AG08396 (cell line): Measurements from ENCODE around the gene HOXC5.

Experiments used
- DNase-seq: peaks from one replicate; pipeline ENCODE4 v3.0.0; 2012; ENCODE audit warnings: low spot score, mixed read lengths

The HOXC5 gene

DNA sequence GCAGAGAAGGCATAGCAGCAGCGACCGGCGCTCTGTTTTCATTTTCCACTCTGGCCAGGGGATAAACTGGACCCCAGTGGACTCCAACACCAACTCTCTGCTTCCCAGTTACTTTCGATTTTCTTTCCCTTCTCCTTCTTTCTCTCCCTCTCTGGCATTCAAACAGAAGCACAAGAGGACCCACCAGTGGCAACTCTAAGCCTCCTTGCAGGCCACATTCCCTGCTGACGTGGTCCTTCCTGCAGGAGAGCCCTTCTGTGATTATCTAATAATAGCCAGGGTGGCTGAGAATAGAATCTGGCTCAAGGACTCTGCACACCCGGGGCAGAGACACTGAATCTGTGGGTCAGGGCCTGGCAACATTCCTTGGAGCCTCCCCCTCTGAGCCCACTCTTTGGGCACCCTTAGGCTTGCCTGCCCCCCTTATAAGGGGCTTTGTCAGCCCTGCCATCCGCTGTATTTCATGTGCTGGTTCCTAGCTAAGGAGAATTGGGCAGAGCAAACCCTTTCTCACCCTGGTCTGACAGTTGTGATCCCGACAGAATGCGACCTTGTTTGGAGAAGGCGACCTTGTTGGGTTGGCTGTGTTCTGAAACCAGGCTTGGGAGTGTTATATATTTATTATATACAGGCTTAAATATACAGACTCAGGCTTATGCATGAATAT lies 12.8 kb upstream of the HOXC5 start:
- DNase-seq, result no peak

DNA sequence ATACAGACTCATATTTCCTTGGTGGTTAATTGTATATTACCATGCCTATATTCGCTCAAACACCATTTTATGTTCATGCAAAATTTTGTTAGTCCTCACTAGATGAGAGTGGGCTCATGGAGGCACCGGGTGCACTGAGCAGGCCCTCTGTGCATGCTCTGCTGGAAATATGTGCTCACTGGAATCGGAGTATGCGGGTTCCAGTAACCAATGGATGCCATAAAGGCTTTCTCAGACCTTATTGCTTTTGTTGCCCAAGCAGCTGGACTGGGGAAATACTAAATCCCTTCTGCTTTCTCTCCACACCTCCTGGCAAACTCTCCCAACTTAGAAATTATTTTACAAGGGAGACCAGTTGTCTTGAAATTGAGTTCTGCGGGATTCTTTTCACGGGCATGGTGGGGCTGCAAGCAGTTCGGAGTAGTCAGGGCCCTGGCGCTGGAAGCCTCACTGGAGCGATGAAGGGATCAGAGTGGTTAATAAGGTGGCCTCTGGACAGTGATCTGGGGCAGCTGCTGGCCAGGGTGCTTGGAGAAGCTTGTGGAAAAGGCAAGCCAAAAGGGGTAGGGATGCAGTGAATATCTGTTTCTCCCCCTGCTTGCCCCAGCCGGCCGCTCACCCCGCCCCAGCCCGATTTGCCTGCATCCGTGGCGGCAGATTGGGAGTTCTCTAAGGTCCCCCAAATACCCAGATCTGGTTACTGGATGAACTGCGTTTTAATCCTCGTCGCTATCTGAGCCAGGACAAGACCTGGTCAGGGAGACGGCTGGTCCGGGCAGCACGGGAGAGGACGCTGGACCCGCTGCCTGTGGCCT lies 12.1 kb upstream of the HOXC5 start:
- no peak for DNase-seq

DNA sequence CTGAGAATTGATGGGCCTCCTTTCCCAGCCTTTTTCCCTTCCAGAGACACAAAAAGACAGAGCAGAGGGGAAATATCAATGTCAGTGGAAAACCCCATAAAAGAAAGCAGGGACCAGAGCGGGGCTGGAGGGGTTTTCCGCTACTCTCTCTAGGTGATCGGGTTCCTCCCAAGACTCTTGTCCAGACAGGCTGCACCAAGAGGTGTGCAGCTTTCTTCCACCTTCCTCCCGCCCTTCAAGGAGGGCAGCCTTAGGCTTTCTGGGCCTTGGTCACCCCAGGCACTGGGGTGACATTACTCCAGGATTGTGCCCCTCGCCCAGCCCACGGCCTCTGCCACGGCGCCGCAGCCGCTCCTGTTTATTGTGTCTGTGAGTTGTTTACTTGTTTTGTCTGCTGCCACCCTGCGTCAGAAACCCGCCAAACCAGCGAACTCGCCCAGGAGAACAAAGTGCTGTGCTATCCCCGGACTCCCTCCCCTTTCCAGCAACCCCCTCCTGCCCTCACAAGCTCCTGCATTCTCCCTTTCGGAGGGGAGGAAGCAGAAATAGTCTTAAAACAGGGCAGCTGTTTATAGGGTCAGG lies 11.3 kb upstream of the HOXC5 start:
- no peak for DNase-seq

DNA sequence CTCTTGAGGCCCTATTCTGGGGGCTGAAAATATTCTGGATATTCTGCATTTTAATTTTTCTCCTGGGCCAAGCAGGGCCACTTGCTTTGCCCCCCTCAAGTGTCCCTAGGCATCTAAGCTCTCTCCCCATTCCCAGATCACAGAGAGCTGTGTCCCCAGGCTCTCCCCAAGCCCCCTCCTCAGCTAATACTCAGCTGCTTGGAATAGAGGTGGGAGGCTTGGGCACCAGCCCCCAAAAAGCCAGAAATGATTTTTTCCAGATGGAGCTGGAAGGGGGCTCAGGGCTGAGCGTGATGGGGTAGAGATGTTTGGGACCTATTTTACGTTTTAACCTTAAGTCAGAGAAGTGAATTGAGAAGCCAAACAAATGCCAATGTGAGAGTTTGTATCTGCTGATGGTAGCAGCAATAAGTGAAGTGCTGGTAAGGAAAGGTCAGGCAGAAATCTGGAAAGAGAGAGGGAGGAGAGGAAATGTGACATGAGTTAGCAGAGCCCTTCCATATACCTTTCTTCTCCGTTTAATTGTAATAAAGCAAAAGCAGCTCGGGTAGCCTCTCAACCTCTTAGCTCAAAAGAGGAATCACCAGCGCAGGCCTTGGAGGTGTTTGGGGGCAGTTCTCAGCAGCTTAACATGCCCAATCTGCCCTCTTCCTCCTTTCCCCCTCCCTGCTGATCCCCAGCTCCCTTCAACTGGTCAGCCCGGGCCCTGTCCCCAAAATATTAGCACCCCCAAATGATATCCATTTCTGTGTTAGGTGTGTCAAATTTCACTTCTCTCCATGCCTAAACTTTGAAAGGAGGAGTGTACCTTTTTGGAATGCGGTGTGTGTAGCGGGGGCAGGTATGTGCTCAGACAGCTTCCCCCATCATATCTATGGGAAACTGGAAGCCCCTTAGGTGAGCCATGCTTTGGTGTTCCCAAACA lies 9.6 kb upstream of the HOXC5 start:
- no peak for DNase-seq

DNA sequence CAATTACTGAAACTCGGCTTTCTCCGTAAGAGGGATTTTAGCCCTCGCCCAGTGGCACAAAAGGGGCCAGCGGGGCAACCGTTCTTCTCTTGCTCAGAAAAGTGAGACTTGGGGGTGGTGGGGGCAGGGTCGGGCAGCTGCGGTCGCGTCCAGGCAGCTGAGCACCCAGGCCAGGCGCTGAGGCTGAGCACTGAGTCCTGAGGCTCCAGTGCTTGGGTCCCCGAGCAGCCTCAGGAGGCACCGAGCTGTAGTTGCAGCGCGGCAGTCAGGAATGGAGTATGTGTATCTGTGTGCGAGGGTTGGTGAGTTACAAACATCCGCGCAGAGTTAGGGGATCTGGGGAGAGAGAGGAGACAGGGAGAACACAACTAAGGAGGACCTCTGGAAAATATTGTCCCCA lies 8.7 kb upstream of the HOXC5 start:
- no peak for DNase-seq

DNA sequence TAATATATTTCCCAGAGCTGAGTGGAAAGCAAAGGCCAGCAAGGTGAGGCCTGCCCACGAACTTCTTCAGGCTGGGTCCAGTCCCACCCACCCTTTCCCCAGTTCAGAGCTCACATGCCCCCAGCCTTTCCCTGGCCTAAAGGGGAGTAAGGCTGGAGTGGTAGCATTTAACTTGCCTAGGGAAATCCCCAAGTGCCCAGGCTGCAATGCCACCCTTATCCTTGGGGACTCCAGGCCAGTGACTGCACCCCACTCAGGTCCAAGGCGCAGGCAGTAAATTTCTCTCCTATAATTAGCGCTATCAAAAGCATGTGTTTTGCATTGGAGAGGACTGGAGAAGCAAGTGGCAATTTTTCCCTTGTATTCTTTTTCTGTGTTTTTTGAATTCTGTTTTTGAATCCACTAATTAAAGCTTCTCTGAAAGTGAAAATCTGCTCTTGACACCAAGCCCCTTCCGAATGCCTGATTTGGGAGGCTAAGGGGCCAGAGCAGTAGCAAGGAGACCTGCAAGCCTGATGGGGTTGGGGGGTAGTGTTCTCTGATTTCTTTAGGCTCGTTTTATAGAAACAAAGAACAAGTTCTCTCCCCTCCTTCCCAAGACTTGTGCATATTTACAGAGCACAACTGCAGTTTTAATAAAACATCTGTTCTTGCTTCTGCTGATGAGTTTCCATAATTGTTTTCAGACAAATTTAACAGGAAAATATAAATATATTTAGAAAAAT lies 8.1 kb upstream of the HOXC5 start:
- no peak for DNase-seq

DNA sequence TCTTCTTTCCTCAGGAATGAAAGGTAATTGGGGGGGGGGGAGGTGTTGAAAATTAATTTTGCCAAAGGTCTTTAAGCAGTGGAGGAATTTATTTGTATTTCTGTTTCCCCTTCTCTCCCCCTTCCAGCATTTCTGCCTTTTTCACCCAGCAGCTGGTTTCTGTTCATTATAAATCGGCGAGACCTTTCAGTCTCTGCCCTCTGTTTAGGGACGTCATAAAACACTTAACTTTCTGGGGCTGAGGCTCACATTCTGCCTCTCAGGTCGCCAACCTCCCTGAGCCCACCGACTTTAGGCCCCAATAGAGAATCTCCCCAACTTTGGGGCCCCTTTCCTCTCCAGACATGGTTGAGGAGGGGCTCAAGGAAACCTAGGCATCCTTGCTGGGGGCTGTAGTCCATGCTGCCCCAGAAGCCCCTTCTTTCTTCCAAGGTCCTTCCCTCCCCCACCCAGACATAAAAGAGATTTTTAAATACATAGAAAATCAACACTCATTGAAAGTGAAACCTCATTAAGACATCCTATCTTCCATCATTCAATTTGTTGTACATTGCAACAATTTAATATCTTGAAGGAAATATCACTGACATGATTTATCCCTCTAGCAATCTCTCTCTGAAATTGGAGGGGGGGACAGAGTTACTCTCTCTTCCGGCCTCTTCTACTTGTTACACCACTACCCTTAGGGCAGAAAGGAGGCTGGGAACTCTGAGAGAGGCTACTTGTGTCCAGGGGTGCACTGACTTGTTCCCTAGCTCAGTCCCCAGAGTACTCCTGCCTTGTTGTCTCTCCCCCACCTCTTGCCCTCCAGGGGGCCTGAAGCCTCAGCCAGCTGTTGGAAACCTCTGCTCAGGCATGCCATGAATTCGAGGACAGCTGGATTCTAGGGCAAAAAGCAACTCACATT lies 7.1 kb upstream of the HOXC5 start:
- no peak for DNase-seq

DNA sequence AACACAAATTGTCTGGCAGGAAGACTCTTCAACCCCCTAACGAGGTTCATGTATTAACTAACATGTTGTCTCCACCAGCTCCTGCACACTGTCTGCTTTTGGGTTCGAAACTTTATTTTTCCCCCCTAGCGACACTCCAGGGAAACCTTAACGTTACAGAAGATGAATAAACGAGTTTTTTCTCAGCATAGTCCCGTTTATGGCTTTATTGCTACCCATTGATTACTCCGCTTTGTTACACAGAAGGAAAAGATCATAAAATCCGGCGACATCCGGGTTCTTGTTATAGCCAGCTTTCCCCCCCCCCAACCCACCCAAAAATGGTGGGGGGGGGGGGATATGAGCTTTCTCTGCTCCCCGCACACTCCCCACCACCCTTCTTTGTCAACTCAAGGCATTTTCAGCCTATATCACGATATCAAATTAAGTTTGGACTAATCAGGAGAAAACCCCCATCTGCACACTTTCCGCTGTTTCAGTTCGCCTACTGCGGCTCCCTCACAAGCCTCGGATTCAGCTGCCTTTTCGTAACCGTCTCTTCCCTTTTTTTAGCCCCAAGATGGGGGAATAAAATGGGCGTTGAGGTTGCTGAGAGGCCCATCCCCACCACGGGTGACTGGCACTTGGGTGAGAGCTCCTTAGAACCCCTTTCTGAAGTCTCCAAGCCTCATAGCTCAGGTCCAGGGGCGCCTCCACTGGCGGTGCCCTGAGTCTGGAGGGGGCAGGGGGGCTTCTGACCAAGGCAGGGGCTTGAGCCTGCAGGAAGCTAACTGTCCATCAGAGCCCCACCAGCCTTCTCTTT lies 6.0 kb upstream of the HOXC5 start:
- no peak for DNase-seq

DNA sequence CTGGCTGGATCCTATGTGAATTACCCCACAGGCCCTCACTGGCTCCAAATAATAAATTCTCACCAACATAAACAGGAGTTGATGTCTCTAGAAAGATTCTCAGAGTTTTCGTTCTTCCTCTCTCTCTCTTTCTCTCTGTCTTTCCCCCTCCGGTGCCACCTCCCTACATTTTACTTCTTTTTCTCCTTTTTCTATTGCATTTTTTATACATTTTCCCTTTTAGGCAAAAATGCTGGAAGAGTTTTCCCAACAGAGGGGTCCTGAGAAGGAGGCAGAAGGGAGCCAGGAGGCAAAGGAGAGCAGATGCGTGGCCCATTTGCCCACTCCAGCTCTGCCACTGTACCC lies 5.4 kb upstream of the HOXC5 start:
- no peak for DNase-seq

DNA sequence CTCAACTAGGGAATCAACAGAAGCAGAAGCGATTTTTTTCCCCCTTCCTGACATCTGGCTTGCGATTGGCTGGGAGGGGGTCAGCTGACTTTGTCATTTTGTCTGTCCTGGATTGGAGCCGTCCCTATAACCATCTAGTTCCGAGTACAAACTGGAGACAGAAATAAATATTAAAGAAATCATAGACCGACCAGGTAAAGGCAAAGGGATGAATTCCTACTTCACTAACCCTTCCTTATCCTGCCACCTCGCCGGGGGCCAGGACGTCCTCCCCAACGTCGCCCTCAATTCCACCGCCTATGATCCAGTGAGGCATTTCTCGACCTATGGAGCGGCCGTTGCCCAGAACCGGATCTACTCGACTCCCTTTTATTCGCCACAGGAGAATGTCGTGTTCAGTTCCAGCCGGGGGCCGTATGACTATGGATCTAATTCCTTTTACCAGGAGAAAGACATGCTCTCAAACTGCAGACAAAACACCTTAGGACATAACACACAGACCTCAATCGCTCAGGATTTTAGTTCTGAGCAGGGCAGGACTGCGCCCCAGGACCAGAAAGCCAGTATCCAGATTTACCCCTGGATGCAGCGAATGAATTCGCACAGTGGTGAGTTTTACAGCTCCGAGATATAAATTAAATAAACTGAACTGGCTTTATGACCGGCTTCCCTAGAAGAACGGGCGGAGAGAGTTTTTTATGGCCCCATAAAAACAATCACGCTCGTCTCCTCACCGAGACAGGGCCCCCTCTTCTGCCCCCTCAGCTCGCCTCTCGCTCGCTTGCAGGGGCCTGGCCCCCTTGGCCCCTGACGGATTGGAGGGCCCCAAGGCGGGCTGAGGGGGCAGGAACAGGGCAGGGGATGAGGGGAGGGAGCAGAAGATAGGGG lies 4.3 kb upstream of the HOXC5 start, which contains the start of gene HOXC6:
HOXC6 (plus strand) TSS at position 127 of the 888 bp plus-strand sequence; CDS start at position 209, 82 bp downstream.
- peak; percentile 84 for DNase-seq

DNA sequence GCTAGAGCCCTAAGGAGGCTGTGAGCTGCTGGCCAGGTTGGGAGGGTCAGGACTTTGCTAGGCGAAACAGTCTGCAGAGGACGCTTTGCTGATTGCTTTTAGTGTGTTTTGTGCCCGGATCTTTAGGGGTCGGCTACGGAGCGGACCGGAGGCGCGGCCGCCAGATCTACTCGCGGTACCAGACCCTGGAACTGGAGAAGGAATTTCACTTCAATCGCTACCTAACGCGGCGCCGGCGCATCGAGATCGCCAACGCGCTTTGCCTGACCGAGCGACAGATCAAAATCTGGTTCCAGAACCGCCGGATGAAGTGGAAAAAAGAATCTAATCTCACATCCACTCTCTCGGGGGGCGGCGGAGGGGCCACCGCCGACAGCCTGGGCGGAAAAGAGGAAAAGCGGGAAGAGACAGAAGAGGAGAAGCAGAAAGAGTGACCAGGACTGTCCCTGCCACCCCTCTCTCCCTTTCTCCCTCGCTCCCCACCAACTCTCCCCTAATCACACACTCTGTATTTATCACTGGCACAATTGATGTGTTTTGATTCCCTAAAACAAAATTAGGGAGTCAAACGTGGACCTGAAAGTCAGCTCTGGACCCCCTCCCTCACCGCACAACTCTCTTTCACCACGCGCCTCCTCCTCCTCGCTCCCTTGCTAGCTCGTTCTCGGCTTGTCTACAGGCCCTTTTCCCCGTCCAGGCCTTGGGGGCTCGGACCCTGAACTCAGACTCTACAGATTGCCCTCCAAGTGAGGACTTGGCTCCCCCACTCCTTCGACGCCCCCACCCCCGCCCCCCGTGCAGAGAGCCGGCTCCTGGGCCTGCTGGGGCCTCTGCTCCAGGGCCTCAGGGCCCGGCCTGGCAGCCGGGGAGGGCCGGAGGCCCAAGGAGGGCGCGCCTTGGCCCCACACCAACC lies 3.1 kb upstream of the HOXC5 start:
- DNase-seq, result no peak

DNA sequence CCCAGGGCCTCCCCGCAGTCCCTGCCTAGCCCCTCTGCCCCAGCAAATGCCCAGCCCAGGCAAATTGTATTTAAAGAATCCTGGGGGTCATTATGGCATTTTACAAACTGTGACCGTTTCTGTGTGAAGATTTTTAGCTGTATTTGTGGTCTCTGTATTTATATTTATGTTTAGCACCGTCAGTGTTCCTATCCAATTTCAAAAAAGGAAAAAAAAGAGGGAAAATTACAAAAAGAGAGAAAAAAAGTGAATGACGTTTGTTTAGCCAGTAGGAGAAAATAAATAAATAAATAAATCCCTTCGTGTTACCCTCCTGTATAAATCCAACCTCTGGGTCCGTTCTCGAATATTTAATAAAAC lies 2.4 kb upstream of the HOXC5 start:
- no peak for DNase-seq

DNA sequence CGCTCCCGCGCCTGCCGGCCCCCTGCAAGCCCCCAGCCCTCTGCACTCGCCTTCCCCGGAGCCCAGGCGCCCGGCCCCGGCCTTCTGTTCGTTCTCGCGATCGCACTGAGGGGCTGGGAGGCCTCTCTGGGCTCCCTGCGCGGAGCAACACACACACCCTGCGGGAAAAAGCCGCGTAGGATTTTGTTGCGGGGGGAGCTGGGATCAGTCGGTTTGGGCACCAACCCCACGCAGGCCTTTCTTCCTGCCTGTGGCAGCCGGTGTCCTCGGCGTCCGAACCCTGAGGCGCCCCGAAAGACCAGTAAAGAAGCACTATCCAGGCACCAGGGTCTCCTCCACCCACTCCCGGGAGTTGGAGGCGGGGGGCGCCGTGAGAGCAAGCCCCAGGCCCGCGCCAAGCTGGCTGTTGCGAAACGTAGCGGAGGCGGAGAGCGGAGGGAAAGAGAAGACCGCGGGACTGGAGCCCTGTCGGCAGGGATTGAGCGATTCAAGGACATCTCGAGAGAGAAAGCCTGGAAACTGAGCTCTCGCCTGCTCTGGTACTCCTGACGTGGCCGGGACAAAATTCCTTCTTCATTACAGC lies 1.9 kb upstream of the HOXC5 start:
- DNase-seq, result no peak

DNA sequence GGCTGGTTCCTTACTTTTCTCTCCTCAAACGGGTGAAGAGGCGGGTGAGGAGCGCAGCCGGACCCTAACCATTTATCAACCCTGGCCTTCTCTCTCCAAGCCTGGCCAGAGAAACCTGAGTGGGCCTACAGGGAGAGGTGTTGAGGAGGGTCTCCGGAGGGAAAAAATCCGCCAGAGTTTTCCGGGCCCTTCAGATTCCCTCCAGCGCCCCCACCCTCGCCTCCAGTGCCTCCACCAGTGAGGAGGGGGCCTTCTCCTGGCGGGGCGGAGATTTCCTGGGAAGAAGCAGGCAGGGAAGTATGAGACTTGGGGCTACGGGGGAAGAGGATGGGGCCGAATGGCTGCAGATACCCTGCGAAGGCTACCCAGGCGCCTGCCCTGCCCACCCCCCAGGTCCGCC lies 1.4 kb upstream of the HOXC5 start:
- DNase-seq, result no peak

DNA sequence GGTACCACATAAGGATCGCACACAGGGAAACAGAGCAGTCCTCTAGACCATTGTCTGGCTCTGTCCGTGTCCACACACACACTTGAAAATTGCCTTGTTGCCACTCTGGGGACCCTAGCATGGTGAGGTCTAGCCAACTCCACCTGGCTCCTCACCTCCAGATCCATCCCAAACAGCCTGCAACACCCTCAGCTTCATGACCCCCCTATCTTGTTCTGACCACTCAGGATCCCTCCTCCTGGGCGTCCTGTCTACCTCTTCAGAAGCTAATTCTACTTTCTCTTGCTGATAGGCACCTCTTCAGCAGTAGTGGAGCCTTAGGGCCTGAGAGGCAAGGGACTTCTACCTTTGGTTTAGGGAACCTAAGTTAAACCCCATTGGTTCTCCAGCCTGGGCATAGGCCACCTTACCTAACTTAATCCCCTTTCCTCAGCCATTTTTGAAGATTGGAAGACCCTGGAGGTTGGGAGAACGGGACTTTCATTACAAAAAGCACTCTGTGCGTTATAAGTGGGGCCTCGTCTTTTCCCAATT lies 697 bp upstream of the HOXC5 start:
- no peak for DNase-seq

DNA sequence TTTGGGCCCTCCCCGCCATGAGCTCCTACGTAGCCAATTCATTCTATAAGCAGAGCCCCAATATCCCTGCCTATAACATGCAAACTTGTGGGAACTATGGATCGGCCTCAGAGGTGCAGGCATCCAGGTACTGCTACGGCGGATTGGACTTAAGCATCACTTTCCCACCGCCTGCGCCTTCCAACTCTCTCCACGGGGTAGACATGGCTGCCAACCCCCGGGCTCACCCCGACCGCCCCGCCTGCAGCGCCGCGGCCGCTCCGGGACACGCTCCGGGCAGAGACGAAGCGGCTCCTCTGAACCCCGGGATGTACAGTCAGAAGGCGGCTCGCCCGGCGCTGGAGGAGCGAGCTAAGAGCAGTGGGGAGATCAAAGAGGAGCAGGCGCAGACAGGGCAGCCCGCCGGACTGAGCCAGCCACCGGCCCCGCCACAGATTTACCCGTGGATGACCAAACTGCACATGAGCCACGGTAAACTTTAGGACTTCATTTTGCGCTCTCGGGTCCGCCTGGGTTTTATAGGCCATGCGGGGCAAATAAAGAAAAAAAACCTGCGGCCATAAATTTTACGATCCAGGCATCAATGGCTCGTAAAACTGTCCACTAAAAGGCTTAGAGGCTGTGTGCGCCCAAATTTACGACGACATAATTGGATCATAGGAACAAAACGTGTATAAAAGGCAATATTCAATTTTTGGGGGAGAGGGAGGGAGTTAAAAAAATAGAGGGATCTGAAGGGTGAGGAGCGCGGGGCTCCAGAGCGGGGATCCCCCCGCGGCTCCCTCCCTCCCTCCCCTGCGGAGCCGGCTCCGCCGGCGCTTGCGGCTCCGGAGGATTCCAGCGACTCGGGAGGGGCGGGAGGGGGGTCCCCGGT lies 493 bp downstream of the HOXC5 start:
- peak; percentile 70 for DNase-seq
